Activated effector memory CD4-positive, alpha-beta T cell treated with anti-CD3 and anti-CD28 coated beads, Interleukin-2, amount 50 U/mL, for 16 hours (primary cell): Measurements from ENCODE around the gene GLRX.
A peak's percentile ranks its signal among the peaks of the same experiment; 100 is the strongest.
"Not testable (repeated sequence)": the region's sequence is repeated elsewhere in the genome, so short reads cannot be mapped to it uniquely, and the experiment has no call there.

ENCODE experiments used
- DNase-seq: peaks from one replicate; pipeline ENCODE4 v3.0.0-alpha.2; 2020

GLRX gene

GRCh38 chr5:95851141-95851540 lies 28.6 kb upstream of the GLRX start:
- DNase-seq: not testable (repeated sequence)

GRCh38 chr5:95850391-95850894 lies 27.9 kb upstream of the GLRX start:
- no peak for DNase-seq

DNA sequence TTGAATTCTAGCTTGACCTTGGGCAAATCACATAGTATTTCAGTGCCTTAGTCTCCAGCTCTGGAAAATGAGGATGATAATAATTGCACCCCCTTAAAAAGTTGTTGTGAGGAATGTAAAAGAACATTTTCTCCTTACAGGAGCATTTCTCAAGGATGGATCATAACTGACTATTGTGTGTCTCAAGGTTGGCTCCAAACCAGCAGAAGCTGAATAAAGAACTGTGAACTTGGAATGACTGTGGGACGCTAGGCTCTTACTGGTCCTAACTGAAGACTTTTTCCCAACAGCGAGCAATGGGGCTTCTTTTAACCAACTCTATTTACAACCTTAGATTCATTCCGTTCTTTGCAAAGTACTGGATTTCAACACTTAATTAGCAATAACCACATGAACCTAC lies 26.2 kb upstream of the GLRX start:
- no peak for DNase-seq

GRCh38 chr5:95847261-95847592 lies 24.7 kb upstream of the GLRX start:
- DNase-seq: no peak

- DNase-seq: peak; percentile 85
These were observed 24.2 kb upstream of the GLRX start for GRCh38 chr5:95846554-95847260.

GRCh38 chr5:95845391-95845790 lies 22.9 kb upstream of the GLRX start:
- no peak for DNase-seq

DNA sequence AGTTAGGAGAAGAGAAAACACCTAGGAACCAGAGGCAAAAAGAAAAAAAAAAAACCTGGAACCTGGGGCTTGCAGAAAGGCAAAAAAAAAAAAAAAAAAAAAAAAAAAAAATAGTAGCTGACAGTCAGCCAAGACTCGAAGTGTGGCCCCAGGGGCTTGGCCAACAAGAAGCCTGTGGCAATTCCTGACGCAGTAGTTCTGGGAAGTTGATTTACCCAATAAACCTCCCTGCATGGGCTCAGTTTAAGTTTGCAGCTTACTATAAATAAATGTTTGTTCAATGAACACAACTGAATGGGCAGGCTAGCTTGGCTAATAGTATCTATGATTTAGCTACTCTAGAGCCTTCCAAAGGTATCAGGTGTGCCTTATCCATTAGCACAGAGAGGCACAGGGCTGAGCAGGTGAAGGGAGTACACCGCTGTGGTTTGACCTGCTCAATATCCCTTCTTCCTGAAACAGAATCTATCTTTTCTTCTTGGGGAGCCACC lies 21.3 kb upstream of the GLRX start:
- no peak for DNase-seq

DNA sequence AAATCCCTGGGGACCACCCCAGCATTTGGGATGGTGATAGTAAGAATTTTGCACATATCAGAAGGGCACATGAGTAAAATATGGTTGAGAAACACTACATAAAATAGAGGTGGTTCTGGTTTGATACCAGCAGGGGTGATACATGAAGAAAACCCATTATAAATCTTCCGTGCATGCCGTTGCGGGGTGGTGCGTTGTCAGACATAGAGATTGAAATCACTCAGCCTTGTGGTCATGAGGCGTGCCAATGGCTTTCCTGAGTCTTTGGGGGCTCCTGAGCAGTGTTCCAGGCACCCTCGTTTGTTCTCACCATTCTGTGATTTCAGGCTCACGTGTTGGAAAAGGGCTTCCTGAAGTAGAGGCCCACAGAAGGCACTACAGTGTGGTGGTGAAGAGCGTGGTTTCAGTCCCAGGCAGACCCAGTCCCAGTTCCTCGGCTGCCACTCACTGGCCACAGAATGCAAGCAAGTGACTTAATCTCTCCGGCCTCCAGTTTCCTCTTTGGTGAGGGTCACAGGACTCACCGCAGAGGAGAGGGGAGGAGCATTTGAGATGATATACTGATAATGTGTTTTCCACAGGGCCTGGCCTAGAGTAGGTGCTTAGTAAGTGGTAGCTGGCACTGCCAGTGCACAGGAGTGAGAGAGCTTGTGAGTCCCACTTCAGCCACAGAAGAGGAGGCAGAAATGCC lies 20.5 kb upstream of the GLRX start:
- peak; percentile 85 for DNase-seq

DNA sequence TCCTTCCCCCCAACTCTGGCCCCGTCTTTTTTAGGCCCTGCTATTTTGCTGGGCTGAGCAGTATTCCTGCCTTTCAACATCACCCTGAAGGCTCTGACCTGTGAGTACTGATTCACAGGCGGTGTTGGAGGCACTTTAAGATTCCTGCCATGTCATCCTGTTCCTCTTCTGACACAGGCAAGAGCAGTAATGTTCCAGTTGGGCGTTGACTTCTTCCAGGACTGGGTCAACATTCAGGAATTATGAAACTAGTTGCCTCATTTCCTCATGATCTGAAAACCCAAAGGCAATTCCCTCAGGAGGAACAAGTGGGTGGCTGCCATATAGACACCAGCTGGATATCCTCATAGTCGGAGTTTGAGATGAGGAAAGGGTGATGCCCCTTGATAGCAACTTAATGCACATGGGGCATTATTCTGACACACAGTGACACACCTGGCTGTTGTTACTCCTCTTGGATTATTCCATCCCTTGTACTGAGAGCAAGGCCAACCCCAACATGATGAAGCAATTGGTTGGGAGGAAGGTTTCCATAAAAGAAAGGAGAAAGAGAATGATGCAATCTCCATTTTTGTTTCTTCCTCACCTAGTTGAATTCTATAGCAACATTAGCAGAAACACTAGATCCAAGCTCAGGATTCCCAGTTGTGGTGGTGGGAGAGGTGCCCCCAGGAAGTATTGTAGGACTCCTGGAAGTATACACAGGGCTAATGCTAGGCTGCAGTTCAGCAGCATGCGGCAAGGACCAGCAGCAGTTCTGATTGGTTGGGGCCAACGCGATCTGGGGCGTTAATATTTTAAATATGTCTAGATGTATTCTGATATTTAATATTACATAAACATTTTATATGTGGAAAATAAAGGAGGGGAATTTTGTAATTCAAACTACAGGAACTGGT lies 19.6 kb upstream of the GLRX start:
- no peak for DNase-seq

GRCh38 chr5:95840956-95841705 lies 18.6 kb upstream of the GLRX start:
- no peak for DNase-seq

DNA sequence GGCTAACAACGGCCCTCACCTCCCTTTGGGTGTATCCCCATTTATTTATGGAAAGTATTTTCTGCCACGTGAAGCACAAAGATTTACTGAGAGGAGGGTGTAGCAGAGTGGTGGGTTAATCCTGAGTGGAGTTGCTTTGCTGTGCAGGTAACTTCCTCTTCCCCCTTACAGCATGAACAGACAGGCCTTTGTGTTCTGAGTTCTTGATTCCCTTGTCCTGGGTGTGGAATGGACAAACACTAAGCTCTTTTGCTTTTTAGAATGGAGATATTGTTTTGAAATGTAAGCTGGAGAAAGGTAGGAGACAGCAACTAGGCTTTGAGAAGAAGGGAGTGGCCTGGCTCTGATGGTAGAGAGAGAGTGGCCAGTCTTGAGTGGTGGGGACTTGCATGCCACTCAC lies 17.1 kb upstream of the GLRX start:
- DNase-seq: no peak

DNA sequence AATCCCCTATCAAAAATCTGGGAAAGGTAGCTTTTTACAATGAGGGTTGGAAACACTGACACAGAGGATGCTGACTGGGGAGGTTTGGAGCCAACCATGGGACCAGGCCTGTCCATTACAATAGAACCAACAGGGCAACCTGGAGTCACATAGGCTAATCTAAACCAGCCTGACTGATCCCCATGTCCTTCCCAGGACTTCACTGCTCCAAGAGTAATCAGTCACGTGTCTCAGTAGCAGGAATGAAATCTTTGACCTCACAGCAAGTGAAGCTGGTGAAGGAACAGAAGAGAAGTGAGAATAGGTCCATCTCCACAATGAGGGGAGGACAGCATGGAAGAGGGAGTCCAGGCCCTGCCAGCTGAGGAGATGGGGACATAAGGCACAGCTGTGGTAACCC lies 16.0 kb upstream of the GLRX start:
- DNase-seq: no peak

GRCh38 chr5:95838001-95838520 lies 15.5 kb upstream of the GLRX start:
- no peak for DNase-seq

DNA sequence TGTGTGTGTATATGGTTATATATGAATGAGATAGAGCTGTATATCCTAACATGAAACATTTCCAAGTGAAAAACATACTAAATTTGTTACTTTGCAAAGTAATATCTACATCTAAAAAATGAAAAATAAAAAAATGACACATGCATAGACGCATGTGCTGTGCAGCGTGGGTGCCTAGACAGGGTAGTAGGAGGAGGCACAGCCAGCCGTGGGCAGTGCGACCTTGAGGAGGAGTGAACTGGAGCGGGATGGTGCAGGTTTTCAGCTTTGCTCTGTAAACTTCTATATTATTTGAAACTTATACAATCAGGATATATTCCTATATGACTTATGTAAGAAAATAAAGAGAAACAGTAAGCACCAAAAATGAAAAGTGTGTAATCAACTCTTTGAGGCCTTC lies 15.0 kb upstream of the GLRX start:
- DNase-seq: no peak

DNA sequence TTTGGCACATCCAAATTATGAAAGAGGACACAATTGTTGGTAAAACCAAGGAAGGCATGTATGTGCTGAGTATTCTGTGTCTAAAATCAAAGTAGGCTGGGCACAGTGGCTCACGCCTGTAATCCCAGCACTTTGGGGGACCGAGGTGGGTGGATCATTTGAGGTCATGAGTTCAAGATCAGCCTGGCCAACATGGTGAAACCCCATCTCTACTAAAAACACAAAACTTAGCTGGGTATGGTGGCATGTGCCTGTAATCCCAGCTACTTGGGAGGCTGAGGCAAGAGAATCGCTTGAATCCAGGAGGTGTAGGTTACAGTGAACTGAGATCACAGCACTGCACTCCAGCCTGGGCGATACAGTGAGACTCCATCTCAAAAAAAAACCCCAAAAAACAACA lies 14.4 kb upstream of the GLRX start:
- not testable (repeated sequence) for DNase-seq

GRCh38 chr5:95836544-95836943 lies 14.0 kb upstream of the GLRX start:
- no peak for DNase-seq

DNA sequence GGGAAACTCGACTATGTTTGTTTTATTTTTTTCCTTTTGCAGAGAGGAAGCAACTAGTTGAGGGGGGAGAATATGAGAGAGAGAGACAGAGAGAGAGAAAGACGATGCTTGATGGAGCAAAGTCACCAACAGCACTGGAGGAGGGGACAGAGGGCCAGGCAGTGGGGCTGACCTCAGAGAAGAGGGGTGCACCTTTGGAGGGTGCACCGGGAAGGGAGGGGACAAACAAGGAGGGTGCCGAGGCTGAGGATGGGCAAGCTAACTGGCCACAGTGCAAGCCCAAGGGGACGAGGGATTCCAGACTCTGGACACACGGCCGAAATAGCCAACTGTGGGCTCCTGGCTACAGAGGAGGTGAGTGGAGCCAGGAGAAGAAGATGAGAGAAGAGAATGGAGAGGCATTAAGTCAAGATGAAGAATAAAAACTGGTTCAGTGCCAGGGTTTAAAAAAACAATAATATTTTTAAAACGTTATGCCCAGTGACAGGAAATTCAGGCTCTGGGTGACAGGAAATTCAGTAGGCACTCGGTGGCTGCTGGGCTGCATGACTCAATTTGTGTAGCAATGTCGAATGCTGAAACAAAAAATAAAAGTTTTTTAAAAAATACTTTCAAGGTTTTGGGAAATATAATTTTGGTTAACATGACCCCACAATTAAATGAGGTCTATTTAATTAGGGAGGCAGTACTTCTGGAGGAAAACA lies 13.3 kb upstream of the GLRX start:
- no peak for DNase-seq

GRCh38 chr5:95832664-95833063 lies 10.1 kb upstream of the GLRX start:
- no peak for DNase-seq

- no peak for DNase-seq
These were observed 7.7 kb upstream of the GLRX start for GRCh38 chr5:95830226-95830625.

GRCh38 chr5:95827892-95828246 lies 5.3 kb upstream of the GLRX start:
- DNase-seq: no peak

GRCh38 chr5:95826949-95827891 lies 4.7 kb upstream of the GLRX start:
- peak; percentile 33 for DNase-seq
